Measurements from ENCODE around the gene RAB11FIP2.

The RAB11FIP2 gene

GRCh38 chr10:117983961-117984360 is 62.8 kb downstream of the RAB11FIP2 start:
- no peak for DNase-seq (ENCODE audit: low read depth in 2 of 2)

GRCh38 chr10:117980755-117981702 is 65.7 kb downstream of the RAB11FIP2 start:
- DNase-seq (ENCODE audit: low read depth in 2 of 2): no peak

- no peak for DNase-seq (ENCODE audit: low read depth in 2 of 2)
These were observed 66.5 kb downstream of the RAB11FIP2 start for GRCh38 chr10:117980216-117980615.

- DNase-seq (ENCODE audit: low read depth in 2 of 2): no peak
These were observed 74.4 kb downstream of the RAB11FIP2 start for GRCh38 chr10:117972168-117972837.

GRCh38 chr10:117970962-117971361 is 75.8 kb downstream of the RAB11FIP2 start:
- no peak for DNase-seq (ENCODE audit: low read depth in 2 of 2)

GRCh38 chr10:117969592-117969991 is 77.1 kb downstream of the RAB11FIP2 start:
- no peak for DNase-seq (ENCODE audit: low read depth in 2 of 2)

- DNase-seq (ENCODE audit: low read depth in 2 of 2): no peak
These were observed 78.2 kb downstream of the RAB11FIP2 start for GRCh38 chr10:117968354-117969182.

- DNase-seq (ENCODE audit: low read depth in 2 of 2): no peak
These were observed 79.5 kb downstream of the RAB11FIP2 start for GRCh38 chr10:117967149-117967650.

GRCh38 chr10:117965984-117966383 is 80.8 kb downstream of the RAB11FIP2 start:
- no peak for DNase-seq (ENCODE audit: low read depth in 2 of 2)

GRCh38 chr10:117964536-117964935 is 82.2 kb downstream of the RAB11FIP2 start:
- DNase-seq (ENCODE audit: low read depth in 2 of 2): no peak

GRCh38 chr10:117960345-117960935 is 86.3 kb downstream of the RAB11FIP2 start:
- no peak for DNase-seq (ENCODE audit: low read depth in 2 of 2)

GRCh38 chr10:117956972-117957371 is 89.8 kb downstream of the RAB11FIP2 start:
- no peak for DNase-seq (ENCODE audit: low read depth in 2 of 2)

- no peak for DNase-seq (ENCODE audit: low read depth in 2 of 2)
These were observed 91.6 kb downstream of the RAB11FIP2 start for GRCh38 chr10:117955176-117955575.

Data from stimulated activated CD8-positive, alpha-beta memory T cell treated with anti-CD3 and anti-CD28 coated beads, Interleukin-7, amount 100 ng/mL, for 4 hours (primary cell).